Chondrocyte (in vitro differentiated cells): ENCODE results near the gene GPHB5. TPM values are rescaled to one million over a fixed set of nuclear protein-coding genes. Genes with fewer than 3 reads are reported as not detected.
"Not testable (repeated sequence)": the region's sequence is repeated elsewhere in the genome, so short reads cannot be mapped to it uniquely, and the experiment has no call there.

ENCODE experiments used
- DNase-seq: peaks from one replicate; pipeline ENCODE4 v3.0.0; 2021; ENCODE audit warnings: mixed read lengths, low spot score
- H3K27ac Mint-ChIP-seq: one replicate; pipeline ENCODE4 v1.8.0; 2021; ENCODE audit warnings: mild to moderate bottlenecking, moderate library complexity, mixed read lengths; ENCODE audit not compliant: unreplicated experiment
- H3K27me3 Mint-ChIP-seq: 2 replicates; pipeline ENCODE4 v1.8.0; 2021; ENCODE audit warnings: low read depth, mixed read lengths
- H3K36me3 Mint-ChIP-seq: 2 replicates; pipeline ENCODE4 v1.8.0; 2021; ENCODE audit warnings: low read depth, mixed read lengths
- H3K4me1 Mint-ChIP-seq: 2 replicates; pipeline ENCODE4 v1.8.0; 2021; ENCODE audit warnings: low read depth, mild to moderate bottlenecking, mixed read lengths
- H3K4me3 Mint-ChIP-seq: one replicate; pipeline ENCODE4 v1.8.0; 2021; ENCODE audit warnings: mild to moderate bottlenecking, moderate library complexity, mixed read lengths; ENCODE audit not compliant: unreplicated experiment
- H3K9me3 Mint-ChIP-seq: 2 replicates; pipeline ENCODE4 v1.8.0; 2021; ENCODE audit warnings: low read depth, mixed read lengths
- CTCF ChIP-seq: fragments of 200-600 bp; sonication (generic); IDR thresholded peaks from 2 replicates; pipeline ENCODE4 v1.5.0; 2021; ENCODE audit warnings: antibody characterized with exemption, mild to moderate bottlenecking, moderate library complexity
- total RNA-seq: library from RNA; stranded (reverse); gene quantifications from 3 replicates; pipeline ENCODE4 v1.2.1, GENCODE V29; 2021

GPHB5 gene
- total RNA-seq, 1 donor from 2014 or later = not detected

DNA sequence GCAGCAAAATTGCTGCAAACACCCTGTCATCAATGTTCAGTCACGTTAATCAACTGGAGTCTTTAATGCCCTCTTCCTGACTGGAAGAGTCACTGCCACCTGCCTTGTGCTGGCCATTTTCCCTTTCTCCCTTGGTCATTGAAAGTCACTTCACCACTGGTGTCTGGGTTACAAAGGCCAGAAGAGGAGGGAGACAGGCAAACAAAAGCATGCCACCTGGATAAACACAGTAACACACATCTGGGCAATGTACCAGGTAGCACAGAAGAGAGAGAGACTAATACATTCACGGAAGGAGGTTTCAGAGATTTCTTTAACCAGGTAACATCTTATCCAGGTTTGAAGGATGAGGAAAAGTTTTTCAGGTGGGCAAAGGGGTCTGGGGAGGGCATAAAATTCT is 32.7 kb downstream of the GPHB5 start:
- Mint-ChIP-seq H3K36me3 (peaks cover 13% of the 10 kb centered on the region), H3K4me1 (no peaks in the 10 kb centered on the region), H3K27me3 (no peaks in the 10 kb centered on the region), H3K4me3 (no peak overlapping the region), H3K9me3 (no peaks in the 10 kb centered on the region), H3K27ac (no peak overlapping the region)
- DNase-seq = no peak
- no peak for TF ChIP-seq CTCF

DNA sequence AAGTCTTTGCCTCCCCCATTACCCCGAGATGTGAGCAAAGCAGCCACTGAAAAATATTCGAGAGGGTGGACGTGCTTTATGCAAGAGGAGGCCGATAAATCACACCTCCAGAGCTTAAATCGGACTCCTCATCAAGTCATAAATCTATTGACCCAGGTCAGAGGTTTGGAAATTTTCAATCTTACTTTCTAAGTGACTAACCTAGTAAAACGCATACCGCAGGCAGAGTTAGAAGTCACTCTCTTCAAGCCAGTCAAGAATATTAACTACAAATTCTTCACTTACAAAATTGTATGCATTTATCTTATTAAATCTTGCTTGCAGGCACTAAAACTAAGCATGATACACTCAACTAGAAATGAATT is 34.9 kb downstream of the GPHB5 start:
- no peak for DNase-seq
- TF ChIP-seq CTCF = no peak
- Mint-ChIP-seq H3K4me1 (no peaks in the 10 kb centered on the region), H3K9me3 (no peaks in the 10 kb centered on the region), H3K27ac (no peak overlapping the region), H3K27me3 (no peaks in the 10 kb centered on the region), H3K36me3 (peaks cover 9% of the 10 kb centered on the region), H3K4me3 (no peak overlapping the region)

DNA sequence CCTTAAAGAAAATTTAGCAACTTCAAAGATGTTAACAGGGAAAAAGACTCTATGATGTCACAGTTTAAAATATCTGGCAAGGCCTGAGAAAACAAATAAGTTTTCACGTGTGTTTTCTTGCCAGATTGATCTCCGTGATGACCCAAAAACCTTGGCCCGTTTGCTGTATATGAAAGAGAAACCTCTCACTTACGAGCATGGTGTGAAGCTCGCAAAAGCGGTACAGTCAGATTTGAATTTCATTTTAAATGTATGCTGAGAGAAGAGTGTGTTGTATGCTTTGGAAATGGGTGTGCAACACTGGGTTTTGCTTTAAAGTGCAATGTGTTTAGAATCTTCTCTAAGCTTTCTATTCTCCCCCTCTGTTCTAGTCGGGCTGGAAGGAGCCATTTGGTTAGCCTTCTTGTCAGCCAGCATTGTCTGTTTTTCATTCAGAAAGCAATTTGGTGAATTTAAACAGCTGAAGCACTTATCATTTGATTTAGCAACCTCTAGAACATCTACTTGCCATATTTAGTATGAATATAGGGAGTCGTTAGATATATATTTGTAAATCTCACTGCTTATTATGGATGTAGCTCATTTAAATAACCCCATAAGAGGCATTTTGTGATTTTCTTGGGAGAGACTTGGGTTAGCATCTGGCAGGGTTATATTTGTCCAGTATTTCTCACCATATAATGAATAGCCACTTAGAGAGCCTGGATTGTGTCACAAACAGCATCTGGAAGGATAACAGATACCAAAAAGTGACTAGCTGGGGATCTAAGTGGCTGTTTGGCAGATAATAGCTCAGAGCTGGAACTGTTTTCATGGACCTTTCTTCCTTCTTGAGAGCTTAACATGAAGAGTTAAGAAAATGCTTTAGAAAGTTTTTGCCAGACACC is 35.5 kb downstream of the GPHB5 start:
- no peaks in the 10 kb centered on the region for H3K4me1 Mint-ChIP-seq
- no peaks in the 10 kb centered on the region for H3K9me3 Mint-ChIP-seq
- no peak overlapping the region for H3K27ac Mint-ChIP-seq
- peaks cover 9% of the 10 kb centered on the region for H3K36me3 Mint-ChIP-seq
- no peak for DNase-seq
- no peak for TF ChIP-seq CTCF
- H3K27me3 Mint-ChIP-seq = no peaks in the 10 kb centered on the region
- H3K4me3 Mint-ChIP-seq = no peak overlapping the region

- not testable (repeated sequence) for H3K27me3 Mint-ChIP-seq, H3K27ac Mint-ChIP-seq, DNase-seq, H3K36me3 Mint-ChIP-seq, H3K9me3 Mint-ChIP-seq, H3K4me3 Mint-ChIP-seq, H3K4me1 Mint-ChIP-seq
Measured at GRCh38 chr14:63279933-63280332, 38.8 kb downstream of the GPHB5 start.

GRCh38 chr14:63277591-63278183 is 41.0 kb downstream of the GPHB5 start:
- Mint-ChIP-seq H3K36me3 (peaks cover 10% of the 10 kb centered on the region), H3K4me3 (no peak overlapping the region), H3K27me3 (no peaks in the 10 kb centered on the region), H3K9me3 (no peaks in the 10 kb centered on the region), H3K4me1 (no peaks in the 10 kb centered on the region), H3K27ac (no peak overlapping the region)
- no peak for DNase-seq
- TF ChIP-seq CTCF = no peak
